Hepatocyte (in vitro differentiated cells): Measurements from ENCODE around the gene SEL1L3. TPM values are rescaled to one million over a fixed set of nuclear protein-coding genes. Genes with fewer than 3 reads are reported as not detected.

Experiments used
- DNase-seq: peaks from one replicate; pipeline ENCODE4 v3.0.0-alpha.2; 2016; ENCODE audit warnings: low spot score
- H2AFZ ChIP-seq: fragments of 200-600 bp; sonication (generic); 2 replicates; pipeline ENCODE4 v1.6.0; 2016; ENCODE audit warnings: antibody characterized with exemption, mild to moderate bottlenecking
- H3K27ac ChIP-seq: fragments of 200-600 bp; sonication (generic); 2 replicates; pipeline ENCODE4 v1.5.1; 2016; ENCODE audit warnings: mild to moderate bottlenecking
- H3K27me3 ChIP-seq: fragments of 200-600 bp; sonication (generic); 2 replicates; pipeline ENCODE4 v1.6.1; 2016
- H3K36me3 ChIP-seq: fragments of 200-600 bp; sonication (generic); replicated peaks from 2 replicates; pipeline ENCODE4 v1.5.1; 2016; ENCODE audit warnings: low read depth; ENCODE audit not compliant: insufficient read depth
- H3K4me1 ChIP-seq: fragments of 200-600 bp; sonication (generic); 2 replicates; pipeline ENCODE4 v1.5.1; 2016; ENCODE audit warnings: mild to moderate bottlenecking, moderate library complexity; ENCODE audit not compliant: insufficient read depth
- H3K4me2 ChIP-seq: fragments of 200-600 bp; sonication (generic); 2 replicates; pipeline ENCODE4 v1.6.0; 2016
- H3K4me3 ChIP-seq: fragments of 200-600 bp; sonication (generic); 2 replicates; pipeline ENCODE4 v1.5.1; 2016; ENCODE audit warnings: mild to moderate bottlenecking
- H3K79me2 ChIP-seq: fragments of 200-600 bp; sonication (generic); 2 replicates; pipeline ENCODE4 v1.6.0; 2017; ENCODE audit warnings: mild to moderate bottlenecking
- H3K9me2 ChIP-seq: fragments of 200-600 bp; sonication (generic); replicated peaks from 2 replicates; pipeline ENCODE4 v1.6.0; 2017; ENCODE audit warnings: mild to moderate bottlenecking; ENCODE audit not compliant: insufficient read depth
- H3K9me3 ChIP-seq: fragments of 200-600 bp; sonication (generic); 2 replicates; pipeline ENCODE4 v1.5.1; 2016; ENCODE audit warnings: low read depth, mild to moderate bottlenecking
- H4K20me1 ChIP-seq: fragments of 200-600 bp; sonication (generic); 2 replicates; pipeline ENCODE4 v1.6.0; 2016; ENCODE audit warnings: mild to moderate bottlenecking; ENCODE audit not compliant: insufficient read depth, poor library complexity, severe bottlenecking
- EZH2 ChIP-seq: fragments of 200-600 bp; sonication (generic); IDR thresholded peaks from 2 replicates; pipeline ENCODE4 v1.6.1; 2016; ENCODE audit warnings: antibody characterized with exemption, mild to moderate bottlenecking, borderline replicate concordance
- EZH2phosphoT487 ChIP-seq: fragments of 200-600 bp; sonication (generic); IDR thresholded peaks from one replicate; pipeline ENCODE4 v1.6.1; 2018; ENCODE audit warnings: antibody characterized with exemption, mild to moderate bottlenecking, low read depth, moderate library complexity; ENCODE audit not compliant: unreplicated experiment, severe bottlenecking
- WGBS: methylation state at CpG from one replicate; pipeline ENCODE4 v1.1.6; 2016; ENCODE audit warnings: low lambda C conversion rate; ENCODE audit errors: missing lambda C conversion rate; 5-methylcytosine and 5-hydroxymethylcytosine counted together
- polyA plus RNA-seq: library from polyadenylated mRNA; unstranded; fragments of >200 nt; fragmentation: Nextera tagmentation; extraction: Ambion mirVana; gene quantifications from 2 replicates; pipeline ENCODE4 v1.2.1, GENCODE V29; 2016
- total RNA-seq: library from RNA; depleted of rRNA; stranded (reverse); fragments of >200 nt; gene quantifications from 2 replicates; pipeline ENCODE4 v1.2.3, GENCODE V29; 2014
- TF ChIP-seq, protein P1 (sequence below): fragments of 200-600 bp; sonication (generic); IDR thresholded peaks from 2 replicates; pipeline ENCODE4 v1.5.1; 2016; ENCODE audit warnings: antibody characterized with exemption, mild to moderate bottlenecking; ENCODE audit not compliant: poor library complexity

SEL1L3 gene
- total and polyA plus RNA-seq, 2 experiments from 2014 or later = 13.7 to 56.2 TPM

GRCh38 chr4:25801594-25801993 lies 61.2 kb downstream of the SEL1L3 start:
- Histone ChIP-seq H3K36me3 (no peaks in the 10 kb centered on the region), H3K27me3 (no peaks in the 10 kb centered on the region), H3K4me3 (no peak overlapping the region), H3K4me2 (no peak overlapping the region), H3K4me1 (no peaks in the 10 kb centered on the region), H4K20me1 (no peaks in the 10 kb centered on the region), H3K27ac (no peak overlapping the region), H3K9me2 (no peaks in the 10 kb centered on the region), H3K79me2 (no peaks in the 10 kb centered on the region), H2AFZ (no peak overlapping the region), H3K9me3 (no peaks in the 10 kb centered on the region)
- no peak for DNase-seq
- TF ChIP-seq EZH2phosphoT487 (no peak), EZH2 (no peak)

- Histone ChIP-seq H3K9me3 (no peaks in the 10 kb centered on the region), H2AFZ (no peak overlapping the region), H3K79me2 (no peaks in the 10 kb centered on the region), H3K4me1 (no peaks in the 10 kb centered on the region), H3K27ac (no peak overlapping the region), H3K4me2 (no peak overlapping the region), H3K4me3 (no peak overlapping the region), H3K27me3 (no peaks in the 10 kb centered on the region), H3K9me2 (no peaks in the 10 kb centered on the region), H3K36me3 (no peaks in the 10 kb centered on the region), H4K20me1 (no peaks in the 10 kb centered on the region)
- 90% methylated on average over 2 of the region's 2 CpGs for whole genome bisulfite sequencing
- no peak for DNase-seq
- TF ChIP-seq, protein P1, sequence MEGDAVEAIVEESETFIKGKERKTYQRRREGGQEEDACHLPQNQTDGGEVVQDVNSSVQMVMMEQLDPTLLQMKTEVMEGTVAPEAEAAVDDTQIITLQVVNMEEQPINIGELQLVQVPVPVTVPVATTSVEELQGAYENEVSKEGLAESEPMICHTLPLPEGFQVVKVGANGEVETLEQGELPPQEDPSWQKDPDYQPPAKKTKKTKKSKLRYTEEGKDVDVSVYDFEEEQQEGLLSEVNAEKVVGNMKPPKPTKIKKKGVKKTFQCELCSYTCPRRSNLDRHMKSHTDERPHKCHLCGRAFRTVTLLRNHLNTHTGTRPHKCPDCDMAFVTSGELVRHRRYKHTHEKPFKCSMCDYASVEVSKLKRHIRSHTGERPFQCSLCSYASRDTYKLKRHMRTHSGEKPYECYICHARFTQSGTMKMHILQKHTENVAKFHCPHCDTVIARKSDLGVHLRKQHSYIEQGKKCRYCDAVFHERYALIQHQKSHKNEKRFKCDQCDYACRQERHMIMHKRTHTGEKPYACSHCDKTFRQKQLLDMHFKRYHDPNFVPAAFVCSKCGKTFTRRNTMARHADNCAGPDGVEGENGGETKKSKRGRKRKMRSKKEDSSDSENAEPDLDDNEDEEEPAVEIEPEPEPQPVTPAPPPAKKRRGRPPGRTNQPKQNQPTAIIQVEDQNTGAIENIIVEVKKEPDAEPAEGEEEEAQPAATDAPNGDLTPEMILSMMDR = no peak
- TF ChIP-seq EZH2 = no peak
- no peak for TF ChIP-seq EZH2phosphoT487
Measured at GRCh38 chr4:25800245-25800644, 62.5 kb downstream of the SEL1L3 start.

- H3K9me3 ChIP-seq = no peaks in the 10 kb centered on the region
- H3K4me3 ChIP-seq = no peak overlapping the region
- no peaks in the 10 kb centered on the region for H3K36me3 ChIP-seq
- H3K79me2 ChIP-seq = no peaks in the 10 kb centered on the region
- H3K4me1 ChIP-seq = no peaks in the 10 kb centered on the region
- no peaks in the 10 kb centered on the region for H3K27me3 ChIP-seq
- DNase-seq = no peak
- TF ChIP-seq EZH2phosphoT487 (no peak), EZH2 (no peak)
- TF ChIP-seq, protein P1 = no peak
- WGBS = 88% methylated on average over 5 of the region's 5 CpGs
- H3K27ac ChIP-seq = no peak overlapping the region
- H2AFZ ChIP-seq = no peak overlapping the region
- H3K4me2 ChIP-seq = no peak overlapping the region
- no peaks in the 10 kb centered on the region for H4K20me1 ChIP-seq
- H3K9me2 ChIP-seq = no peaks in the 10 kb centered on the region
Measured at GRCh38 chr4:25799522-25799921, 63.3 kb downstream of the SEL1L3 start.

DNA sequence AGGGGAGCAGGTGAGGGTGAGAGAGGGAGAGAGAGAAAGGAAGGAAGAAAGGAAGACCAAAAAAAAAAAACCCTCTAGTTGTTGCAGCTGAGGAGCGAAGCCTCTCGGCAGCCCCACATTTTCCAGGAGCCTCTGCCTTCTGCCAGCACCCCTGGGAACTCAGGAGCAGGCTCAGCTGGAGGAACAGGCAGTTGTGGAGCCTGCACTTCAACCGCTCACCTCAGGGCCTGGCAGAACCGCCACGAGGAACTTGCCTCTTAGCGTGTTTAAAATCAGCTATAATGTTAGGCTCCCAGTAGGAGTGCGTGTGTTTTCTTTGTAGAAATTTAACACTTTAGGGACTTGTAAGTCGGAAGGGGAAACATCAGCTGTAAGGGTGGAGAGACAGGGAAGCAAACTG lies 65.7 kb downstream of the SEL1L3 start:
- no peaks in the 10 kb centered on the region for H3K4me1 ChIP-seq
- no peaks in the 10 kb centered on the region for H4K20me1 ChIP-seq
- no peaks in the 10 kb centered on the region for H3K36me3 ChIP-seq
- no peak for DNase-seq
- TF ChIP-seq, protein P1 = no peak
- H2AFZ ChIP-seq = no peak overlapping the region
- H3K4me3 ChIP-seq = no peak overlapping the region
- no peaks in the 10 kb centered on the region for H3K27me3 ChIP-seq
- WGBS = 66% methylated on average over 8 of the region's 8 CpGs
- H3K4me2 ChIP-seq = no peak overlapping the region
- H3K9me2 ChIP-seq = no peaks in the 10 kb centered on the region
- no peaks in the 10 kb centered on the region for H3K79me2 ChIP-seq
- H3K27ac ChIP-seq = no peak overlapping the region
- no peaks in the 10 kb centered on the region for H3K9me3 ChIP-seq
